Right renal pelvis (tissue), 4 donors: ENCODE results near the gene PRRT2. TPM values are rescaled to one million over a fixed set of nuclear protein-coding genes. Genes with fewer than 3 reads are reported as not detected.
A peak's percentile ranks its signal among the peaks of the same experiment; 100 is the strongest.
"Not testable (repeated sequence)": the region's sequence is repeated elsewhere in the genome, so short reads cannot be mapped to it uniquely, and the experiment has no call there.

Experiments used
- DNase-seq, 4 donors: peaks; one replicate each; pipeline ENCODE4 v3.0.0-alpha.2; 2013; ENCODE audit warnings: low read depth in 4 of 4, low spot score in 3 of 4, missing footprints in 1 of 4
- polyA plus RNA-seq, 4 donors: library from polyadenylated mRNA; unstranded; fragments of 120-200 nt; gene quantifications; one replicate each; pipeline ENCODE4 v1.2.1, GENCODE V29; 2013; ENCODE audit not compliant: insufficient read length in 4 of 4

The PRRT2 gene
- polyA plus RNA-seq, 4 donors = 14.7 to 21.0 (median 17.1) TPM

DNA sequence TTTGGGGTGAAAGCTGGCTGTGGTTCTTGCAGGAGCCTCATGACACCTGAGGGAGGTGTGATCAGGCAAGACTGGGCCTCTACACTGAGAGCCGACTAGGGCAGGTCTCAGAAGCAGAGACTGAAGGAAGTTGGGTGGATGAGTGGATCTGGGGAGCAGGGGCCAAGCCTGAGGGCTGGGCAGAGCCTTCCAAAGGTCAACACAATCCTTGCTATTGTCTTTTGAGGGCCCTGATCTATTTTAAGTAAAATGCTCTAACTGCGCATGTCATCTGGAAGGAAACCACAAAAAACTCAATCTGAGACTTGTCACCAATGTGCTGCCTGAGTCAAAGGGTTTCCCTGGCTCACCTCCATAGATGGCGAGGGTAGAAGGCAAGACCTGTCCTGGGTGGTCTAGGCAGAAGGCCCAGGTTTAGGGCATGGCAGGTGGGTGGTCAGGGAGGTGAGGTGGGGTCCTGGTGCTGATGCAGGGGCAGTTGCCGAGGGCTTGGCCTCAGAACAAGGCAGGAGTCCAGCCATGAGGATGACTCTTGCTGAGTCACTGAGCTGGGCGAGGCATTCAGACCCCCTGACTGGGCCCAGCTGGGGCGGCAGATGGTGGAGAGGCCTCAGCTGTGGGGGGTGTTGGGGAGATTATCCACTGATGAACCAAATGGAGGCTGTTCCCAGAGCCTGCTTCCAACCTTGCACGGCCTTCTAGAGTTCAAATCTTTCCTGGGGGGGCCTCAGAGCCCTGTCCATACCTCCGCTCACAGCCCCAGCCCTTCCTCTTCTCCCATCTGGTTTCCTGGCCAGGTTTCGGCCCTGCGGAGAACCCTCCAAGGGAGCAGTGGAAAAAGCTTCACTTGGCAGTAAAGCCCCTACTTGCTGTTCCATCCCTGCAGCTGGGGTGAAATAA, 13.4 kb downstream of the PRRT2 start:
- no peak for DNase-seq

DNA sequence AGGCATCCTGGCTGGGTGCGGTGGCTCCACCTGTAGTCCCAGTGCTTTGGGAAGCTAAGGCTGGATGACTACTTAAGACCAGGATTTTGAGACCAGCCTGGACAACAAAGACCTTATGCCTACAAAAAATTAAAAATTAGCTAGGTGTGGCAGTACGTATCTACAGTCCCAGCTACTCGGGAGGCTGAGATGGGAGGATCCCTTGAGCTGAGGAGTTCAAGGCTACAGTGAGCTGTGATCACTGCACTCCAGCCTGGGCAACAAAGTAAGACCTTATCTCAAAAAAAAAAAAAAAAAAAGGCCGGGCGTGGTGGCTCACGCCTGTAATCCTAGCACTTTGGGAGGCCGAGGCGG, 14.3 kb downstream of the PRRT2 start:
- DNase-seq = no peak

DNA sequence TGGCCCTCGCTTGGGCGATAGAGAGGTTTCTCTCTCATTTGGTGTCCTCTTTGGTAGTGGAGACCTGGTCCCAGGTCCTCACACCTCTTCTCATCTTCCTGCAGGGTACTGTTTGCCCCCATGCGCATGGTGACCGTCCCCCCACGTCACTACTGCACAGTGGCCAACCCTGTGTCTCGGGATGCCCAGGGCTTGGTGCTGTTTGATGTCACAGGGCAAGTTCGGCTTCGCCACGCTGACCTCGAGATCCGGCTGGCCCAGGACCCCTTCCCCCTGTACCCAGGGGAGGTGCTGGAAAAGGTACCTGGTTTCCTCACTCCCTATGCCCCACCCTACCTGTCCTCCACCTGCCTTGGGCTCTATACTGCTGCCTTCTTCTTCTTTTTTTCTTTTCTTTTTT, 18.8 kb downstream of the PRRT2 start:
- DNase-seq = no peak

DNA sequence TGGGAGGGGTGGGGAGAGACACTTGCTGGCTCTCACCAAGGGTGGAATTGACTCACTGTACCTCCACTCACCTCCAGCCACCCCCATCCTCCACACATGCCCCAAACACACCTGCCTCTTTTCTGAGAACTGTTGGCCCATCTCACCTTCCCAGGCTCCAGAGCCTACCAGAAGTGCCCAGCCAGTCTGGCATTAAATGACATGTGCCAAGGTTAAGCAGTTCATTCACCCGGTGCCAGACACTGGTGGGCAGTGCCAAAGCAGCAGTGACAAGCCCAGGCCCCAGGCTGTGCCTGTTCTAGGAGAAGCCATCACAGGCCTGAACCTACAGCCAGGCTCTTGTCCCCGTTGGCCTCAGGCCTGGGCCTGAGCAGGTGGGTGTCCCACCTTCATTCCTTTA, 19.5 kb downstream of the PRRT2 start:
- no peak for DNase-seq

DNA sequence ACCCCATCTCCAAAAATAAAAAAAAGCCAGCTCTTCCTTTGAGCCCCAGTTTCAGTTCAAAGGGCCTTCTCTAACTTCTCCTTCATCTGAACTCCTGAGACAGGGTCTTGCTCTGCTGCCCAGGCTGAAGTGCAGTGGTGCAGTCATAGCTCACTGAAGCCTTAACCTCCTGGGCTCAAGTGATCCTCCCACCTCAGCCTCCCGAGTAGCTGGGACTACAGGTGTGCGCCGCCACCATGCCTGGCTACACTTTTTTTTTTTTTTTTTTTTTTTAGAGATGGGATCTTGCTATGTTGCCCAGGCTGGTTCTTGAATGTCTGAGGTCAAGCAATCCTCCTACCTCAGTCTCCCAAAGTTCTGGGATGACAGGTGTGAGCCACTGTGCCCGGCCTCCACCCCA, 21.2 kb downstream of the PRRT2 start:
- not testable (repeated sequence) for DNase-seq

DNA sequence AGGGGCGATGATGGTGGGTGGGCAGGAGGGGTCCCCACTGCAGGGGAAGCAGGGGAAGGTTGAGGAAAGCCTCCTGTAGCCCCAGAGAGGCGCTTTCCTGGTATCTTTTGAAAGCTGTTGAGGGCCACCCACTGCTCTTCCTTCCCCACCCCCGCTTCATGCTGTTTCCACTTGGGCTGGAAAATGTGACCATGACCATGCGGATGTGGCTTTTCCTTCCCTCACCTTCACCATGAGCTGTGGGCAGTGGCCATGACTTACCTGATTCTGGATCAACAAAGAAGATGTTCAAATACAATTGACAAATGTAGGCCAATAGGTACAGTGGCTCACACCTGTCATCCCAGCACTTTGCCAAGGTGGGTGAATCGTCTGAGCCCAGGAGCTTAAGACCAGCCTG, 22.1 kb downstream of the PRRT2 start:
- no peak for DNase-seq

DNA sequence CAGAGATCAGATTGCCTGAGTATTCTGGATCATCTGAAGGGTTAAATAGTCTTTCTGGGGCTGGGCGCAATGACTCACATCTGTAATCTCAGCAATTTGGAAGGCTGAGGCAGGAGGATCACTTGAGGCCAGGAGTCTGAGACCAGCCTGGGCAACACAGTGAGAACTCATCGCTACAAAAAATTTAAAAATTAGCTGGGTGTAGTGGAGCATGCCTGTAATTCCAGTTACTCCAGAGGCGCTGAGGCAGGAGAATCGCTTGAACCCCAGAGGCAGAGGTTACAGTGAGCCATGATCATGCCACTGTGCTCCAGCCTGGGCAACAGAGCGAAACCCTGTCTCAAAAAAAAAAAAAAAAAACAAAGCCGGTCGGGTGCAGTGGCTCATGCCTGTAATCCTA, 23.9 kb downstream of the PRRT2 start:
- no peak for DNase-seq

DNA sequence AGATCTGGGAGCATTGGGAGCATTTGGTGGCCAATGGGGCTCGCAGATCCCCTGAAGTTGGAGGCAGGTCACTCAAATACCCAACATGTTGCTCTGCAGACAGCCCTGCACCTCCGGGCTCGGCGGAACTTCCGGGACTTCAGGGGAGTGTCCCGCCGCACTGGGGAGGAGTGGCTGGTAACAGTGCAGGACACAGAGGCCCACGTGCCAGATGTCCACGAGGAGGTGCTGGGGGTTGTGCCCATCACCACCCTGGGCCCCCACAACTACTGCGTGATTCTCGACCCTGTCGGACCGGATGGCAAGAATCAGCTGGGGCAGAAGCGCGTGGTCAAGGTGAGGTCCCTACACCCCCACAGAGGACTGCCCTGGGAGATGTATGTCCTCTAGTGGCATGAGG, 24.6 kb downstream of the PRRT2 start:
- DNase-seq = no peak

DNA sequence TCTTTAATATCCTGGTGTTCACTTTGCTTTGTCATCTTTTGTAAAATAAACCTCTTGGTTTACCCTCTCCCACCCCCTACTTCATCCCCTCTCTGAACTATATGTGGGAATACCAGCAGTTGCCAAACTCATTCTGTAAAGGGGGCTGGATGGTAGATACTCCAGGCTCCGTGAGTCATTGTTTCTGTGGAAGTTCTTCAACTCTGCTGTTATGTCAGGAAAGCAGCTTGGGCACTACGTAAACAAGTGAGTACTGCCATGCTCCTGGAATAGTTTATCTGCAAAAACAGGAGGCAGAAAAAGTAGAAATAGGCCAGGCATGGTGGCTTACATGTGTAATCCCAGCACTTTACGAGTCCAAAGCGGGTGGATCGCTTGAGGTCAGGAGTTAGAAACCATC, 25.8 kb downstream of the PRRT2 start:
- no peak for DNase-seq

DNA sequence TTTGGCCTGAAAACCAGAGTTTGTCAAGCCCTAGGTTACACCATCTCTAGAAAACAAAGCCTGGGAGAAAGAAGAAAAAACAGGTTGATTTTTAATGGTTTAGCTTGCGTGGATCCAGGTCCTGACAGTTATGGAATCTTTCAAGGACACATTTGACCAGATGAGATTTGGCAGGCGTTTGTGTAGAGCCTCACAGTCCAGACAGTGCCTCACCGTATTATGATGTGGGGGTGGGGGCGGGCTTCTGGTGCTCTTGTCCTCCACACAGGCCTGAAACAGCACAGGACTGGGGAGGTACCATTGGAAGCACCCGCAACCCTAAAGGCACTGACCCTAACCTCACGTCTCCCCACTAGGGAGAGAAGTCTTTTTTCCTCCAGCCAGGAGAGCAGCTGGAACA, 27.8 kb downstream of the PRRT2 start:
- no peak for DNase-seq

DNA sequence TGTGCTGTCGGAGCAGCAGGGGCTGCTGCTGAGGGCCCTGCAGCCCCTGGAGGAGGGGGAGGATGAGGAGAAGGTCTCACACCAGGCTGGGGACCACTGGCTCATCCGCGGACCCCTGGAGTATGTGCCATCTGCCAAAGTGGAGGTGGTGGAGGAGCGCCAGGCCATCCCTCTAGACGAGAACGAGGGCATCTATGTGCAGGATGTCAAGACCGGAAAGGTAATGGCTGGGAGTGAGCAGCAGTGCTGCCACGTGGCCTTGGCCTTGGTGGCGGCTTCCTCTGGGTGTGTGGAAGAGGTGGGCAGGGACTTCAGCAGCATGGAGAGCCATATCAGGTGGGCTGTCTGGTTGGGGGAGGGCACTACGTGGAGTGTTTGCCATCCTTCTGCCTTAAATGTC, 28.2 kb downstream of the PRRT2 start:
- DNase-seq = no peak

DNA sequence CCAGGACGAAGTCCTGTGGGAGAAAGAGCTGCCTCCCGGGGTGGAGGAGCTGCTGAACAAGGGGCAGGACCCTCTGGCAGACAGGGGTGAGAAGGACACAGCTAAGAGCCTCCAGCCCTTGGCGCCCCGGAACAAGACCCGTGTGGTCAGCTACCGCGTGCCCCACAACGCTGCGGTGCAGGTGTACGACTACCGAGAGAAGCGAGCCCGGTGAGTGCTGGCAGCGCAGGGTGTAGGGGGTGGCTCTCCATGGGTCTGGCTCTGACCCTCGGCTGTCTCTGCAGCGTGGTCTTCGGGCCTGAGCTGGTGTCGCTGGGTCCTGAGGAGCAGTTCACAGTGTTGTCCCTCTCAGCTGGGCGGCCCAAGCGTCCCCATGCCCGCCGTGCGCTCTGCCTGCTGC, 29.6 kb downstream of the PRRT2 start:
- DNase-seq = no peak

DNA sequence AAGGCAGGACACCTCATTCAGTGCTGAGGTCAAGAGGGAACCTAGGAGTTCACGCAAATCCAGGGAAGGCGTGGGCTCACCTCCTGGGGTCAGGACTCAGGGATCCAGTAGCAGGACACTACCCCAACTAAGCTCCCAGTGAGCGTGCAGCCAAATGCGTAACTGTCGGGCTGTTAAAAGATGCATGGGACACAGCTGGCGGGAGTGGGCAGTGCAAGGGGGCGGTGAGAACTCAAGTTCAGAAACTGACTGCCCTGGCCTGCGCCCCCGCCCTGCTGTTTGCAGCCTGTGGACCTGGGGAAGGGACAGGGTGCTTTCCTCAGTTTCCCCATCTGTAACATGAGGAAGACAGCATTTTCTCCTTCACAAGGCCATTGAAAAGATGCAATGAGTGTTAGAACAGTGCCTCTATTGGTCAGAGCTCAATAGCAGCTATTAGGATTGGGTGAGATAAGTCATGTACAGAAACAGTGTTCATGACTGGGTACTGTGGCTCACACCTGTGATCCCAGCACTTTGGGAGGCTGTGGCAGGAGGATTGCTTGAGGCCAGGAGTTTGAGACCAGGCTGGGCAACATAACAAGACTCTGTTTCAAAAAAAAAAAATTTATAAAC, 30.8 kb downstream of the PRRT2 start:
- DNase-seq = no peak

DNA sequence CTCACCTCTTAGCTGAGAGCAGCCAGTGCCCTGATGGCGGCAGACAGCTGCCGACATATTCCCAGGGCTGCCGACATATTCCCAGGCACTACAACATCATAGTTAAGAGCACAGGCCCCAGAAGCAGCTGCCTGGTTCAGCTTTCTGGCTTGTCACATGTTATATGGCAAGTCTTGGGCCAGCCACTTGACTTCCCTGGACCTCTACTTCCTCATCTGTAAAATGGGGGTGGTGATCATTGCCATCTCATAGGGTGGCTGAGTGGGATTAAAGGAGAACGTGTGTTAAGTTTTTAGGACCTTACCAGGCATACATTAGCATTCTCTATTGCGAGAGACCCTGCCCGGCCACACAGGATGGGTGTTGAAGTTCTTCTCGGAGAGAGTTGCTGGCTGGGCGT, 31.9 kb downstream of the PRRT2 start:
- DNase-seq = no peak

DNA sequence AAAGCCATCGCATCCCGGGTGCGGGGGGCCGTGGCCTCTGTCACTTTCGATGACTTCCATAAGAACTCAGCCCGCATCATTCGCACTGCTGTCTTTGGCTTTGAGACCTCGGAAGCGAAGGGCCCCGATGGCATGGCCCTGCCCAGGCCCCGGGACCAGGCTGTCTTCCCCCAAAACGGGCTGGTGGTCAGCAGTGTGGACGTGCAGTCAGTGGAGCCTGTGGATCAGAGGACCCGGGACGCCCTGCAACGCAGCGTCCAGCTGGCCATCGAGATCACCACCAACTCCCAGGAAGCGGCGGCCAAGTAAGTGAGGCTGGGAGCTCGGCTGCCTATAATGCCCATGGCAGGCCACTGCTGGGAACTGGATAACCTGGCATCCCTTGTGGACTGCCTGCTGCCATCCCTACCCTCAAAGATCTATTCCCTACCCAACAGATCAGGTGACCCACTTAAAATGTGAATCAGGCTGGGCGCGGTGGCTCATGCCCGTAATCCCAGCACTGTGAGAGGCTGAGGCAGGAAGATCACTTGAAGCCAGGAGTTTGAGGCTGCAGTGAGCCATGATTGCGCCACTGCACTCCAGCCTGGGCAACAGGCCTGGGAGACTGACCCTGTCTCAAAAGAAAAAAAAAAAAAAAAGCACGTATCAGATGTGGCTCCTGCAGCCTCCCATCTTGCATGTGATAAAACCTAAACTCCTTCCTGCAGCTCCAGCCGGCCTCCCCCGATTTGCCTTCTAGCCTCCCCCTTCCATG, 32.8 kb downstream of the PRRT2 start:
- DNase-seq = no peak

DNA sequence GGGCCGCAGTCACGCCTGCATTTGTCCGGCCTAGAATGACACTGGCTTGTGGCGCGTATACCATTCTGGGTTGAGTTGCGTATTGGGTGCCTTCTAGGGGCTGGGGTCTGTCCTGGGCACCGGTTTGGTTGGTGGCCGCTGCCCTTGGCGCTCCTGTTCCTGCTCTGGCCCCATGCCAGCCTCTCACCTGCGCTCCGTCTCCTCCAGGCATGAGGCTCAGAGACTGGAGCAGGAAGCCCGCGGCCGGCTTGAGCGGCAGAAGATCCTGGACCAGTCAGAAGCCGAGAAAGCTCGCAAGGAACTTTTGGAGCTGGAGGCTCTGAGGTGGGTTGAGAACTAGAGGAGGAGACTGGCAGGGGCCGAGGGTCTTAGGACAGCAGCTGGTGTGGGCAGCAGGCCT, 33.7 kb downstream of the PRRT2 start:
- no peak for DNase-seq

DNA sequence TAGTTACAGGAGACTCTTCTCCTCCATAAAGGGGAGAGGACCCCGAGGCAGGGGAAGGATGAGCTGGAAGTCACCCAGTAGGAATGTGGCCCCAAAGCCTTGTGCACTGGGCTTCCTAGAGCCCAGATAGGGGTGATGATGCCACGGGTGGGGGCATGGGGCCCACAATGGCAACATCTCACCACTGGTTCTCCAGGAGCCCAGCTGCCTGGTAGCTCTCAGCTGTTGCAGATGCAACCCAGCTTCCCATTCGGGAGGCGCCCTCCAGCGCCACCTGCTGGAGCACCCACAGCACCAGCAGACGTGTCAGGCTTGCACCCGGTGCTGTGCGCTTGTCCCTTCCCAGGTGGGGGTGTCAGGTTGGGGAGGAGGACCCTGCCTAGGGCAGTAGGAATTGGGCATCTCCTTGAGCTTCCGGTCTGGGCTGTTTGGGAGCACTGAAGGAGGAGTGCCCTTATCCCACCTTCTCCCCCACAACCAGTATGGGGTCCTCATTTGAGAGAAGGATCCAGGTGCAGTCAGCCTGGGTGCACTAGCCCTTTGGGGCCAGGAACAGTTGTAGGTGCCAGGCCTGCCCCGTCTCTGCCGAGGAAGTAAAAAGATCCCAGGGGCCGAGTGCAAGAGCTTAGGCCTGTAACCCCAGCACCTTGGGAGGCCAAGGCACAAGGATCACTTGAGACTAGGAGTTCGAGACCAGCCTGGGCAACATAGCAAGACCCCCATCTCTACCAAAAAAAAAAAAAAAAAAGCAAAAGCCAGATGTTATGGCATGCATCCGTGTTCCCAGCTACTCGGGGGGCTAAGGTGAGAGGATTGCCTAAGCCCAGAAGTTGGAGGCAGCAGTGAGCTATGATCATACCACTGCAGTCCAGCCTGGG, 36.7 kb downstream of the PRRT2 start:
- DNase-seq = no peak

DNA sequence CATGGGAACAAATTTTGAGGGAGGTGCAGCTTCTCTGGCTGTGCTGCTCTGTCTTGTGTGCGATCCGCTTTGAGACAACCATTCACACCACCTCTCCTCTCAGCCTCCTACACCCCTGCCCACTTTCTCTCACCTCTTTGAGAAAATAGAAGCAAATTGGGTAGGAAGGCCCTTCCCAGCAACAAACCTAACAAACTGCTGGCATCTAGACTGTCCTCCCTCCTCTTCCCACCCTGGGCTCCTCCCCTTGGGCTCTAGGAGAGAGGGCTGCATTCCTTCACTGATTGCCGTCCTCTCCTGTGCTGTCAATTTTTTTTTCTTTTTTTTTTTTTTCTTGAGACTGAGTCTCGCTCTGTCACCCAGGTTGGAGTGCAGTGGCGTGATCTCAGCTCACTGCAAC, 37.5 kb downstream of the PRRT2 start:
- peak in 2 of 4 donors; percentile 10 to 19 for DNase-seq

DNA sequence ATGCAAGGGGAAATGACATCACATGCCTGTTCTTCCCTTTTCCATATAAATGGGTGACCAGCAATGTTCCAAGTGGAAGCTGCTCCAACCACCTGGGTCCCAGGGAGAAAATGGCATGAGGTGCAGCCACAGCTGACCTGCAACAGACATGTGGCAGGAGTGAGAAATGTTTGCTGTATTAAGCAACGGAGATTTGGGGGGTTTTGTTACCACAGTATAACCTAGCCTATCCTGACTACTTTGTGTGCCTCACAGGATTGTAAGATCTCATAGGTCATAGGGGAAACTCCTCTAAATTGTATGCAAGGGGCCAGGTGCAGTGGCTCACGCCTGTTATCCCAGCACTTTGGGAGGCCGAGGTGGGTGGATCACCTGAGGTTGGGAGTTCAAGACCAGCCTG, 39.0 kb downstream of the PRRT2 start:
- no peak for DNase-seq

DNA sequence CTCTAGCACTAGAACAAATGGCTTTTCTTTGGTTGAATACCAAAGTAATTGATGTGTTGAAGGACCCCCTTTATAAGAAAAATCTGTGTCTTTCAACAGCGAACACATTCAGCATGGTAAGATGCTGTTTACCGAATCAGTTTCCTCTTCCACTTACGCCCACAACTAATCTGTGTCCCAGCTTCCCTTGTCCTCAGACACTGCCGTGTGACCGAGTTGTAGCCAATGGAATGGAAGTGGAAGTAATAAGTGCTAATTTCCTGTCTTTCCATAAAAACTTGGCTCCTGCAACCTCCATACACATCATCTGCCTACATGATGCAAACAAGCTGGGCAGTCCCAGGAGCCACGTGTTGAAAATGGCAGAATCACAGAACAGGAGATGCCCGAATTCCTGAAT, 40.7 kb downstream of the PRRT2 start:
- peak in 2 of 4 donors; percentile 8 to 12 for DNase-seq
